GM19467 (cell line): ENCODE measurements around the gene FZD4.
"Not testable (repeated sequence)": the region's sequence is repeated elsewhere in the genome, so short reads cannot be mapped to it uniquely, and the experiment has no call there.

Experiments used
- ATAC-seq: cut with Tn5 transposase; IDR thresholded peaks from one replicate; pipeline ENCODE4 v1.9.1; 2021; ENCODE audit warnings: mild to moderate bottlenecking, moderate library complexity; ENCODE audit not compliant: unreplicated experiment

Gene FZD4

DNA sequence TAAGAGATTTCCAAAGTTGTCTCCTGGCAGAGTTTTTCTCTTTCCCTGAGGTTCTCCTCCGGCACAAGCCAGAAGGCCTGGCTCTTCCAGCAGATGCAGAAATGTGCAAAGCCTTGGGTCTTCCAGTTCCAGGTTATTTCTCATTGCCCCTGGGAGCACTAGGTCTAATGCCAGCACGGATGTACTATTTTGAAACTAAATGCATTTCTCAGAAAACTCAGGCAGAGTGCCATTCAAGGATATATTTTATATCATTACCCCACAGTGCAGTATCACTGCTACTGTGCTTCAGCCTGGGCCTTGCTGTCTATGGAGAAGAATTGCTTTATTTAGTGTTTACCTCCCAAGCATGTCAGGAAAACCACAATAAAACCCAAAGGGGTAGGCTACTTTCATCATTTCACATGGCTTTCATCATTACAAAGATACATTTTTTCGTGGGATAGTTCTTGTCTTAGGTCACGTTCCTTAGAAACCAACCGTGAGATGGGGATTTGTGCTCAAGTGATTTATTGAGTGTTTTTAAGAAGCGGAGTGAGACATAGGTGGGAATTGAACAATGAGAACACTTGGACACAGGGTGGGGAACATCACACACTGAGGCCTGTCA, 22.4 kb upstream of the FZD4 start:
- ATAC-seq = no peak

DNA sequence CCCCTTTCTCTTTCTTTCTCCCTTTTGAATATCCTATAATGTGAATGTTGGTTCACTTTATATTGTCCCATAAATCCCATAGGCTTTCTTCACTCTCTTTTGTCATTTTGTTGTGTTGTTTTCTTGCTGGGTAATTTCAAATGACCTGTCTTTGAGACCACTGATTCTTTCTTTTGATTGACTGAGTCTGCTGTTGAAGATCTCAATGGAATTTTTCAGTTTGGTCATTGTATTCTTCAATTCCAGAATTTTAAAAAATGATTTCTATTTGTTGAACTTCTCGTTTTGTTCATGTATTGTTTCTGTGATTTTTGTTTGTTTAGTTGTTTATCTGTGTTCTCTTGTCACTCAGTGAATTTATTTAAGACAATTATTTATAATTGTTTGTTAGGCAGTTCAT, 17.5 kb upstream of the FZD4 start:
- no peak for ATAC-seq

GRCh38 chr11:86969258-86969657, 14.1 kb upstream of the FZD4 start:
- ATAC-seq = no peak

DNA sequence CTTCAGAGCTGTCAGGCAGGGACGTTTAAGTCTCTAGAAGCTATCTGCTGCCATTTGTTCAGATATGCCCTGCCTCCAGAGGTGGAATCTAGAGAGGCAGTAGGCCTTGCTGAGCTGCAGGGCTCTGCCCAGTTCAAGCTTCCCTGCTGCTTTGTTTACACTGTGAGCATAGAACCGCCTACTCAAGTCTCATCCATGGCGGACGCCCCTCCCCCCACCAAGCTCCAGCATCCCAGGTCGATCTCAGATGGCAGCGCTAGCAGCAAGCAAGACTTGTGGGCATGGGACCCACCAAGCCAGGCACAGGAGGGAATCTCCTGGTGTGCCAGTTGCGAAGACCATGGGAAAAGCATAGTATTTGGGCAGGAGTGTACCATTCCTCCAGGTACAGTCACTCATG, 12.4 kb upstream of the FZD4 start:
- not testable (repeated sequence) for ATAC-seq

- no peak for ATAC-seq
Measured at GRCh38 chr11:86957976-86958646, 2.9 kb upstream of the FZD4 start.

GRCh38 chr11:86956905-86957195, 1.7 kb upstream of the FZD4 start:
- ATAC-seq = no peak

DNA sequence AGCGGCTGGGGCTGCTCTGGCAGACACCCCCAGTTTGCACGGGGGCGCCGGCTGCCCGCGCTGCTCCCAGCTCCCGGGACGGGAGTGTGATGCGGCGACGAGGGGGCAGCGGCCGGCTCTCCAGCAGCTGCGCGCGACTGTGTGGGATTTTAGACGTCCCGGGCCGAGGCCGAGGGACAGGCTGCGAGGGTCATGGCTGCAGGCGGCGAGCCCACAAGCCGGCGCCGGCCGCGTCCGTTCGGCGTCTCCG, 159 bp downstream of the FZD4 start:
- ATAC-seq = no peak

- no peak for ATAC-seq
Measured at GRCh38 chr11:86954269-86955110, 705 bp downstream of the FZD4 start.

GRCh38 chr11:86952221-86952875, 2.8 kb downstream of the FZD4 start:
- ATAC-seq = no peak

GRCh38 chr11:86951706-86952105, 3.5 kb downstream of the FZD4 start:
- ATAC-seq = no peak

GRCh38 chr11:86950661-86950995, 4.6 kb downstream of the FZD4 start:
- no peak for ATAC-seq

GRCh38 chr11:86949995-86950660, 5.1 kb downstream of the FZD4 start:
- no peak for ATAC-seq

GRCh38 chr11:86948733-86949132, 6.5 kb downstream of the FZD4 start:
- no peak for ATAC-seq

GRCh38 chr11:86947541-86947940, 7.7 kb downstream of the FZD4 start:
- no peak for ATAC-seq

DNA sequence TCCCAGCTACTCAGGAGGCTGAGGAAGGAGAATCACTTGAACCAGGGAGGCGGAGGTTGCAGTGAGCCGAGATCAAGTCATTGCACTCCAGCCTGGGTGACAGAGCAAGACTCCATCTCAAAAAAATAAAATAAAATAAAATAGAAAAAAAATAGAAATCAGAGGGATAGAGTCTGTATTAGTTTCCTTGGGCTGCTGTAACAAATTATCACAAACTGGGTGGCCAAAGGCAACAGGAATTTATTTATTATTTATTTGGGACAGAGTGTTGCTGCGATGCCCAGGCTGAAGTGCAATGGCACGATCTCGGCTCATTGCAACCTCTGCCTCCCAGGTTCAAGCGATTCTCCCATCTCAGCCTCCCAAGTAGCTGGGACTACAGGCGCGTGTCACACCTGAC, 11.7 kb downstream of the FZD4 start:
- ATAC-seq = not testable (repeated sequence)

DNA sequence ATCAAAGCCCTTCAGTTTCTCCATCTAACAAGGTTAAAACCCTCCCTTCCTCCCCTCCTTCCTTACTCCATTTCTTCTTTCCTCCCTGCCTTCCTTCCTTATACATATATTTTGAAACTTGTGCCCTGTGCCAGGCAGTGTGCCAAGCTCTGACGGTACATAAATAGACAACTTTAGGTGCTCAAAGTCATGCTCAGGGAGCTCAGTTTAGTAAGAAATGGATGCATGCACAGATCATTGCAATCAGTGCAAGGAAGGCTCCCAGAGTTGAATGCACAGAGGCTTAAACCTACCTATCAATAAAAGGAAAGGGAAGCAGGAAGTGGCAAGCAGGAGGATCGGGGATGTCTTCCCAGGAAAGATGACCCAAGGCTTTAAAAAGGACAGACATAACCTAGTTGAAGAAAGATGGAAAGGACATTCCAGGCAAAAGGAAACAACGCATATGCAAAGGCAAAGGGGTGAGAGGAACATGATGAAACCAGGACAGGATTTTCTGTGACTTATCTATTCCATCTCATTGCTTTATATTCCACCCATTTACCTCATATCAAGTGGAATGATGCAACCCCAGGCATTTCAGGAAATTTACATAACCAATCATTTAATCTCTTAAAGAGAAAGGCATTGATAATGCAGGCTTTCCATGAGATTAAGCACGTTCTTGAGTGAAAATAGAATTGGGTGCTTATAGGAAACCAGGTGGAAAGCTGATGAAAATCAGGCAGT, 13.2 kb downstream of the FZD4 start:
- no peak for ATAC-seq

- no peak for ATAC-seq
Measured at GRCh38 chr11:86941077-86941870, 13.9 kb downstream of the FZD4 start.

DNA sequence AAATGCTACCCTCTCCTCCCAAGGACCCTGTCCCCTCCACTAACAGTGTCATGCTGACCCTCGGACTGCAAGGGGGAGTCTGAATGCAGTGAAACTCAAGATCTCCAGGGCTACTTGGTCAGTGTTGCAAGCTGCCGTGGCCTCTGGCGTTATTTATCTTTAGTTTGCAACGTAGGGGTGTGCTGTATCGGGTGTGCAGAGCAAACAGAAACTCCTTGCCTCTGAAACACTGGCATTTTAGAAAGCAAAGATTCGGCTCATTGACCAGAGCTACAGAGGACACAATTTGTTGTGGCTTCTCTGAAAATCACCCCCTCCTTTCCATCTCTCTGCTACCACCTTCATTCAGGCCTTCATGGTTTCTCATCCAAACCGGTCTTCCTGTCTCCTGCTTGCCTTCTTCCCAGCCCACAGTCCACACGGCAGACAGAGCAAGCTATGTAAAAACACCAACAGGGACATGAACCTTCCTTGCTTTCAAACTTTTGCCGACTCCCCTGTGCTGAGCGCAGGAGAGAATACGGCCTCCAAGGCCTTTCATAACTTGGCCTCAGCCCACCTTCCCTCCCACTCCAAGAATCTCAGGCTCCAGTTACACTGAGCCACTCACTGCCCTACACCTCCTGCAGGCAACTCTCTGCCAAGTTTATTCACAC, 14.9 kb downstream of the FZD4 start:
- ATAC-seq = no peak
